ENCODE data around the gene CAPN9.

The CAPN9 gene

GRCh38 chr1:230792691-230793462, 45.7 kb downstream of the CAPN9 start:
- Histone ChIP-seq H3K4me3 (no peak overlapping the region), H3K9me3 (ENCODE audit: low read depth, low read length) (no peaks in the 10 kb centered on the region), H3K27ac (no peak overlapping the region), H3K36me3 (ENCODE audit: insufficient read depth, low read length) (no peaks in the 10 kb centered on the region), H3K9ac (ENCODE audit: insufficient read length) (no peak overlapping the region)
- TF ChIP-seq FOXP2 (optimal IDR thresholded peaks at IDR 0.05; ENCODE audit: control extremely low read depth, extremely low read length, insufficient read depth) (no peak), POLR2AphosphoS5 (IDR thresholded peaks at IDR 0.05; ENCODE audit: borderline replicate concordance, low read depth, low read length) (no peak), EZH2 (IDR thresholded peaks at IDR 0.05) (no peak)
- DNase-seq (ENCODE audit: low read depth, low spot score): no peak

- no peak for DNase-seq (ENCODE audit: low read depth, low spot score)
- no peak overlapping the region for H3K4me3 ChIP-seq
- TF ChIP-seq FOXP2 (optimal IDR thresholded peaks at IDR 0.05; ENCODE audit: control extremely low read depth, extremely low read length, insufficient read depth): no peak
- TF ChIP-seq POLR2AphosphoS5 (IDR thresholded peaks at IDR 0.05; ENCODE audit: borderline replicate concordance, low read depth, low read length): no peak
- TF ChIP-seq EZH2 (IDR thresholded peaks at IDR 0.05): no peak
- H3K36me3 ChIP-seq (ENCODE audit: insufficient read depth, low read length): no peaks in the 10 kb centered on the region
- H3K27ac ChIP-seq: no peak overlapping the region
- H3K9ac ChIP-seq (ENCODE audit: insufficient read length): no peak overlapping the region
- H3K9me3 ChIP-seq (ENCODE audit: low read depth, low read length): no peaks in the 10 kb centered on the region
These were observed 46.2 kb downstream of the CAPN9 start for GRCh38 chr1:230793463-230793745.

- TF ChIP-seq POLR2AphosphoS5 (IDR thresholded peaks at IDR 0.05; ENCODE audit: borderline replicate concordance, low read depth, low read length) (no peak), EZH2 (IDR thresholded peaks at IDR 0.05) (no peak), FOXP2 (optimal IDR thresholded peaks at IDR 0.05; ENCODE audit: control extremely low read depth, extremely low read length, insufficient read depth) (no peak)
- DNase-seq (ENCODE audit: low read depth, low spot score): no peak
- Histone ChIP-seq H3K27ac (no peak overlapping the region), H3K36me3 (ENCODE audit: insufficient read depth, low read length) (no peaks in the 10 kb centered on the region), H3K9ac (ENCODE audit: insufficient read length) (no peak overlapping the region), H3K9me3 (ENCODE audit: low read depth, low read length) (no peaks in the 10 kb centered on the region), H3K4me3 (no peak overlapping the region)
These were observed 47.2 kb downstream of the CAPN9 start for GRCh38 chr1:230794431-230794830.

GRCh38 chr1:230794871-230795605, 47.9 kb downstream of the CAPN9 start:
- no peak overlapping the region for H3K27ac ChIP-seq
- no peak for TF ChIP-seq FOXP2 (optimal IDR thresholded peaks at IDR 0.05; ENCODE audit: control extremely low read depth, extremely low read length, insufficient read depth)
- no peak for TF ChIP-seq EZH2 (IDR thresholded peaks at IDR 0.05)
- TF ChIP-seq POLR2AphosphoS5 (IDR thresholded peaks at IDR 0.05; ENCODE audit: borderline replicate concordance, low read depth, low read length): no peak
- no peak overlapping the region for H3K4me3 ChIP-seq
- H3K9me3 ChIP-seq (ENCODE audit: low read depth, low read length): no peaks in the 10 kb centered on the region
- DNase-seq (ENCODE audit: low read depth, low spot score): no peak
- no peaks in the 10 kb centered on the region for H3K36me3 ChIP-seq (ENCODE audit: insufficient read depth, low read length)
- no peak overlapping the region for H3K9ac ChIP-seq (ENCODE audit: insufficient read length)

GRCh38 chr1:230796626-230797025, 49.4 kb downstream of the CAPN9 start:
- no peak overlapping the region for H3K9ac ChIP-seq (ENCODE audit: insufficient read length)
- DNase-seq (ENCODE audit: low read depth, low spot score): no peak
- H3K36me3 ChIP-seq (ENCODE audit: insufficient read depth, low read length): no peaks in the 10 kb centered on the region
- H3K27ac ChIP-seq: no peak overlapping the region
- H3K9me3 ChIP-seq (ENCODE audit: low read depth, low read length): no peaks in the 10 kb centered on the region
- no peak overlapping the region for H3K4me3 ChIP-seq
- TF ChIP-seq POLR2AphosphoS5 (IDR thresholded peaks at IDR 0.05; ENCODE audit: borderline replicate concordance, low read depth, low read length) (no peak), FOXP2 (optimal IDR thresholded peaks at IDR 0.05; ENCODE audit: control extremely low read depth, extremely low read length, insufficient read depth) (no peak), EZH2 (IDR thresholded peaks at IDR 0.05) (no peak)

GRCh38 chr1:230797376-230797920, 50.3 kb downstream of the CAPN9 start:
- Histone ChIP-seq H3K36me3 (ENCODE audit: insufficient read depth, low read length) (no peaks in the 10 kb centered on the region), H3K27ac (no peak overlapping the region), H3K9ac (ENCODE audit: insufficient read length) (no peak overlapping the region), H3K9me3 (ENCODE audit: low read depth, low read length) (no peaks in the 10 kb centered on the region), H3K4me3 (no peak overlapping the region)
- no peak for TF ChIP-seq POLR2AphosphoS5 (IDR thresholded peaks at IDR 0.05; ENCODE audit: borderline replicate concordance, low read depth, low read length)
- TF ChIP-seq FOXP2 (optimal IDR thresholded peaks at IDR 0.05; ENCODE audit: control extremely low read depth, extremely low read length, insufficient read depth): no peak
- TF ChIP-seq EZH2 (IDR thresholded peaks at IDR 0.05): no peak
- DNase-seq (ENCODE audit: low read depth, low spot score): no peak

- no peak for TF ChIP-seq FOXP2 (optimal IDR thresholded peaks at IDR 0.05; ENCODE audit: control extremely low read depth, extremely low read length, insufficient read depth)
- no peak for TF ChIP-seq EZH2 (IDR thresholded peaks at IDR 0.05)
- TF ChIP-seq POLR2AphosphoS5 (IDR thresholded peaks at IDR 0.05; ENCODE audit: borderline replicate concordance, low read depth, low read length): no peak
- DNase-seq (ENCODE audit: low read depth, low spot score): peak; percentile 55
- Histone ChIP-seq H3K9ac (ENCODE audit: insufficient read length) (no peak overlapping the region), H3K27ac (no peak overlapping the region), H3K36me3 (ENCODE audit: insufficient read depth, low read length) (no peaks in the 10 kb centered on the region), H3K4me3 (no peak overlapping the region), H3K9me3 (ENCODE audit: low read depth, low read length) (no peaks in the 10 kb centered on the region)
These were observed 50.8 kb downstream of the CAPN9 start for GRCh38 chr1:230797942-230798365.

- Histone ChIP-seq H3K9ac (ENCODE audit: insufficient read length) (no peak overlapping the region), H3K27ac (no peak overlapping the region), H3K9me3 (ENCODE audit: low read depth, low read length) (no peaks in the 10 kb centered on the region), H3K4me3 (no peak overlapping the region), H3K36me3 (ENCODE audit: insufficient read depth, low read length) (no peaks in the 10 kb centered on the region)
- DNase-seq (ENCODE audit: low read depth, low spot score): no peak
- TF ChIP-seq EZH2 (IDR thresholded peaks at IDR 0.05) (no peak), FOXP2 (optimal IDR thresholded peaks at IDR 0.05; ENCODE audit: control extremely low read depth, extremely low read length, insufficient read depth) (no peak), POLR2AphosphoS5 (IDR thresholded peaks at IDR 0.05; ENCODE audit: borderline replicate concordance, low read depth, low read length) (no peak)
These were observed 51.3 kb downstream of the CAPN9 start for GRCh38 chr1:230798491-230798890.

Data from SK-N-MC (cell line).